Measurements from ENCODE around the gene FAM50A.
"Not testable (repeated sequence)": the region's sequence is repeated elsewhere in the genome, so short reads cannot be mapped to it uniquely, and the experiment has no call there.

Gene FAM50A

GRCh38 chrX:154443992-154444754, at the start of gene FAM50A:
TSS of gene FAM50A (plus strand) at chrX:154444141. CDS start at chrX:154444236, 95 bp downstream.
- DNase-seq, result no peak

GRCh38 chrX:154396363-154396762, 47.6 kb upstream of the FAM50A start:
- DNase-seq, result not testable (repeated sequence)

- DNase-seq, result peak; percentile 40
These were observed 46.7 kb upstream of the FAM50A start for GRCh38 chrX:154396973-154397887.

GRCh38 chrX:154397888-154398667, 45.9 kb upstream of the FAM50A start, which contains the start of gene RPL10:
TSS of gene RPL10 (plus strand) at chrX:154398377. CDS start at chrX:154398520, 143 bp downstream.
- peak; percentile 75 for DNase-seq

- DNase-seq, result no peak
These were observed 45.0 kb upstream of the FAM50A start for GRCh38 chrX:154398668-154399526.

GRCh38 chrX:154399527-154400368, 44.2 kb upstream of the FAM50A start:
- DNase-seq, result no peak

GRCh38 chrX:154400369-154400817, 43.5 kb upstream of the FAM50A start:
- not testable (repeated sequence) for DNase-seq

GRCh38 chrX:154401045-154401799, 42.7 kb upstream of the FAM50A start:
- no peak for DNase-seq

GRCh38 chrX:154401918-154402621, 41.9 kb upstream of the FAM50A start:
- DNase-seq, result no peak

GRCh38 chrX:154402622-154403127, 41.3 kb upstream of the FAM50A start:
- no peak for DNase-seq

- no peak for DNase-seq
These were observed 40.7 kb upstream of the FAM50A start for GRCh38 chrX:154403192-154403591.

GRCh38 chrX:154403858-154404257, 40.1 kb upstream of the FAM50A start:
- DNase-seq, result no peak

GRCh38 chrX:154404625-154405192, 39.2 kb upstream of the FAM50A start:
- no peak for DNase-seq

GRCh38 chrX:154408659-154409221, 35.2 kb upstream of the FAM50A start:
- no peak for DNase-seq

GRCh38 chrX:154409222-154409871, 34.6 kb upstream of the FAM50A start, which contains the start of gene DNASE1L1:
TSS of gene DNASE1L1 (minus strand) at chrX:154409254. CDS start at chrX:154405568, 3,686 bp downstream.
- no peak for DNase-seq

- DNase-seq, result no peak
These were observed 32.0 kb upstream of the FAM50A start for GRCh38 chrX:154411981-154412340.

- no peak for DNase-seq
These were observed 31.5 kb upstream of the FAM50A start for GRCh38 chrX:154412468-154412867.

- DNase-seq, result no peak
These were observed 30.8 kb upstream of the FAM50A start for GRCh38 chrX:154413142-154413541.

Data from SHP77 treated with DMSO at 0.1 percent for 48 hours (cell line).